22Rv1 (cell line): ENCODE data around the gene MTCP1.

ENCODE experiments used
- CTCF ChIP-seq: fragments of 450-650 bp; IDR thresholded peaks from 2 replicates; pipeline ENCODE4 v1.5.1; 2017; ENCODE audit warnings: mild to moderate bottlenecking
- ZFX ChIP-seq: fragments of 450-650 bp; IDR thresholded peaks from 2 replicates; pipeline ENCODE4 v1.6.1; 2017; ENCODE audit warnings: antibody characterized with exemption, borderline replicate concordance

DNA sequence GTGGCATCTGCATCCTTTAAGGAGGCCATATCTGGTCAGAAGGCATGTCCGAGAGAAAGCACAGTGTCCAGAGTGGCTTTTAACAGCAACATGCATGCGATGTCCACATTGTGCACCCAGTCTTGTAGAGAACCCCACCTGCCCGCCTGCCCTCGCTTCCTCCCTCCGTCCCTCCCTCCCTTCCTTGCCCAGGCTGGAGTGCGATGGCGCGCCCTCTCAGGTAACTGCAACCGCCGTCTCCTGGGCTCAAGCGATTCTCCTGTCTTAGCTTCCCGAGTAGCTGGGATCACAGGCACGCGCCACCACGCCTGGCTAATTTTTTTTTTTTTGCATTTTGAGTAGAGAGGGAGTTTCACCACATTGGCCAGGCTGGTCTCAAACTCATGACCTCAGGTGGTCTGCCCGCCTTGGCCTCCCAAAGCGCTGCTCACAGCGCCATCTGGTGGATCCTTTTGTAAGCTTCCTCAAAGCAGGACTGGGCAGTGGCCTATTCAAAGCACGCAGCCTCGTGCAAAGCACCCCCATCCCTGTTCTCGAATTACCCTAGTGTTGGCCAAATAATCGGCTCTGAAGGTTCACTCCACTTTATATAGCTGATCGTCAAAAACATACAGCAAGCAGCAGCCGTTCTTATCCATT is 15.4 kb upstream of the MTCP1 start:
- TF ChIP-seq CTCF (peak; percentile 71), ZFX (no peak)
